ENCODE data around the gene ANKRD28.
"Not testable (repeated sequence)": the region's sequence is repeated elsewhere in the genome, so short reads cannot be mapped to it uniquely, and the experiment has no call there.

Gene ANKRD28

GRCh38 chr3:15774931-15775560 lies 22.7 kb downstream of the ANKRD28 start:
- not testable (repeated sequence) for DNase-seq (ENCODE audit: low read depth in 1 of 2, low spot score in 1 of 2)

GRCh38 chr3:15771444-15771843 lies 26.3 kb downstream of the ANKRD28 start:
- no peak for DNase-seq (ENCODE audit: low read depth in 1 of 2, low spot score in 1 of 2)

- DNase-seq (ENCODE audit: low read depth in 1 of 2, low spot score in 1 of 2): no peak
These were observed 28.4 kb downstream of the ANKRD28 start for GRCh38 chr3:15769256-15769915.

GRCh38 chr3:15768421-15769255 lies 29.1 kb downstream of the ANKRD28 start:
- DNase-seq (ENCODE audit: low read depth in 1 of 2, low spot score in 1 of 2): peak in 1 of 2 donors; percentile 12

GRCh38 chr3:15766406-15766805 lies 31.4 kb downstream of the ANKRD28 start:
- DNase-seq (ENCODE audit: low read depth in 1 of 2, low spot score in 1 of 2): no peak

- DNase-seq (ENCODE audit: low read depth in 1 of 2, low spot score in 1 of 2): no peak
These were observed 39.5 kb downstream of the ANKRD28 start for GRCh38 chr3:15758295-15758694.

- no peak for DNase-seq (ENCODE audit: low read depth in 1 of 2, low spot score in 1 of 2)
These were observed 40.0 kb downstream of the ANKRD28 start for GRCh38 chr3:15757824-15758223.

GRCh38 chr3:15756505-15756904 lies 41.3 kb downstream of the ANKRD28 start:
- DNase-seq (ENCODE audit: low read depth in 1 of 2, low spot score in 1 of 2): no peak

- DNase-seq (ENCODE audit: low read depth in 1 of 2, low spot score in 1 of 2): no peak
These were observed 42.0 kb downstream of the ANKRD28 start for GRCh38 chr3:15755780-15756179.

GRCh38 chr3:15755181-15755580 lies 42.6 kb downstream of the ANKRD28 start:
- no peak for DNase-seq (ENCODE audit: low read depth in 1 of 2, low spot score in 1 of 2)

GRCh38 chr3:15754047-15754446 lies 43.7 kb downstream of the ANKRD28 start:
- DNase-seq (ENCODE audit: low read depth in 1 of 2, low spot score in 1 of 2): no peak

- DNase-seq (ENCODE audit: low read depth in 1 of 2, low spot score in 1 of 2): no peak
These were observed 44.6 kb downstream of the ANKRD28 start for GRCh38 chr3:15753056-15753710.

- DNase-seq (ENCODE audit: low read depth in 1 of 2, low spot score in 1 of 2): no peak
These were observed 46.9 kb downstream of the ANKRD28 start for GRCh38 chr3:15750879-15751278.

- DNase-seq (ENCODE audit: low read depth in 1 of 2, low spot score in 1 of 2): no peak
These were observed 47.6 kb downstream of the ANKRD28 start for GRCh38 chr3:15750143-15750542.

GRCh38 chr3:15745896-15746295 lies 51.9 kb downstream of the ANKRD28 start:
- DNase-seq (ENCODE audit: low read depth in 1 of 2, low spot score in 1 of 2): not testable (repeated sequence)

- DNase-seq (ENCODE audit: low read depth in 1 of 2, low spot score in 1 of 2): no peak
These were observed 53.6 kb downstream of the ANKRD28 start for GRCh38 chr3:15744176-15744575.

GRCh38 chr3:15743587-15744009 lies 54.2 kb downstream of the ANKRD28 start:
- DNase-seq (ENCODE audit: low read depth in 1 of 2, low spot score in 1 of 2): no peak

GRCh38 chr3:15742236-15742635 lies 55.5 kb downstream of the ANKRD28 start:
- not testable (repeated sequence) for DNase-seq (ENCODE audit: low read depth in 1 of 2, low spot score in 1 of 2)

- not testable (repeated sequence) for DNase-seq (ENCODE audit: low read depth in 1 of 2, low spot score in 1 of 2)
These were observed 59.2 kb downstream of the ANKRD28 start for GRCh38 chr3:15738616-15739005.

GRCh38 chr3:15731024-15731423 lies 66.8 kb downstream of the ANKRD28 start:
- no peak for DNase-seq (ENCODE audit: low read depth in 1 of 2, low spot score in 1 of 2)

- no peak for DNase-seq (ENCODE audit: low read depth in 1 of 2, low spot score in 1 of 2)
These were observed 69.0 kb downstream of the ANKRD28 start for GRCh38 chr3:15728766-15729165.

Measured in activated CD4-positive, alpha-beta T cell treated with anti-CD3 and anti-CD28 coated beads, Interleukin-2, amount 50 U/mL, for 24 hours (primary cell).